Measurements from ENCODE around the gene ASCL5. TPM values are rescaled to one million over a fixed set of nuclear protein-coding genes. Genes with fewer than 3 reads are reported as not detected.

The ASCL5 gene
- total RNA-seq, 1 experiment from 2014 or later: not detected

GRCh38 chr1:201128476-201128875 is 1.5 kb upstream of the ASCL5 start:
- Histone ChIP-seq H3K4me3 (ENCODE audit: low read depth, low read length, poor library complexity, severe bottlenecking) (no peak overlapping the region), H3K27ac (ENCODE audit: low read depth, low read length, poor library complexity, severe bottlenecking) (no peak overlapping the region), H3K27me3 (replicated peaks; ENCODE audit: insufficient read depth, low read depth, low read length, poor library complexity) (no peaks in the 10 kb centered on the region), H3K9me3 (ENCODE audit: low read depth, low read length, poor library complexity, severe bottlenecking) (no peaks in the 10 kb centered on the region), H3K4me1 (ENCODE audit: insufficient read depth, low read length, poor library complexity, severe bottlenecking) (no peaks in the 10 kb centered on the region), H3K36me3 (ENCODE audit: insufficient read depth, low read length, poor library complexity, severe bottlenecking) (no peaks in the 10 kb centered on the region)
- ChIA-PET POLR2A (ENCODE audit: low non-redundant PET) (no interaction called here), CTCF (no interaction called here)
- TF ChIP-seq EZH2 (IDR thresholded peaks at IDR 0.05; ENCODE audit: borderline replicate concordance, low read depth, low read length, poor library complexity, severe bottlenecking) (no peak), CTCF (conservative IDR thresholded peaks at IDR 0.05; ENCODE audit: low read depth, low read length) (no peak)
- no TSS peak for BruUV-seq (replicated peaks)
- DNase-seq (ENCODE audit: low spot score): no peak
- intact Hi-C loops (cut with micrococcal nuclease; ENCODE audit: unreplicated experiment): no loop called here

GRCh38 chr1:201127755-201128455 is 921 bp upstream of the ASCL5 start:
- Histone ChIP-seq H3K4me1 (ENCODE audit: insufficient read depth, low read length, poor library complexity, severe bottlenecking) (no peaks in the 10 kb centered on the region), H3K9me3 (ENCODE audit: low read depth, low read length, poor library complexity, severe bottlenecking) (no peaks in the 10 kb centered on the region), H3K27ac (ENCODE audit: low read depth, low read length, poor library complexity, severe bottlenecking) (no peak overlapping the region), H3K36me3 (ENCODE audit: insufficient read depth, low read length, poor library complexity, severe bottlenecking) (no peaks in the 10 kb centered on the region), H3K4me3 (ENCODE audit: low read depth, low read length, poor library complexity, severe bottlenecking) (no peak overlapping the region), H3K27me3 (replicated peaks; ENCODE audit: insufficient read depth, low read depth, low read length, poor library complexity) (no peaks in the 10 kb centered on the region)
- intact Hi-C loops (cut with micrococcal nuclease; ENCODE audit: unreplicated experiment): no loop called here
- POLR2A ChIA-PET (ENCODE audit: low non-redundant PET): no interaction called here
- no peak for TF ChIP-seq CTCF (conservative IDR thresholded peaks at IDR 0.05; ENCODE audit: low read depth, low read length)
- TF ChIP-seq EZH2 (IDR thresholded peaks at IDR 0.05; ENCODE audit: borderline replicate concordance, low read depth, low read length, poor library complexity, severe bottlenecking): no peak
- DNase-seq (ENCODE audit: low spot score): no peak
- CTCF ChIA-PET: no interaction called here
- BruUV-seq (replicated peaks): no TSS peak

- intact Hi-C loops (cut with micrococcal nuclease; ENCODE audit: unreplicated experiment): no loop called here
- no peak for DNase-seq (ENCODE audit: low spot score)
- no TSS peak for BruUV-seq (replicated peaks)
- Histone ChIP-seq H3K4me3 (ENCODE audit: low read depth, low read length, poor library complexity, severe bottlenecking) (no peak overlapping the region), H3K27me3 (replicated peaks; ENCODE audit: insufficient read depth, low read depth, low read length, poor library complexity) (no peaks in the 10 kb centered on the region), H3K4me1 (ENCODE audit: insufficient read depth, low read length, poor library complexity, severe bottlenecking) (no peaks in the 10 kb centered on the region), H3K27ac (ENCODE audit: low read depth, low read length, poor library complexity, severe bottlenecking) (no peak overlapping the region), H3K9me3 (ENCODE audit: low read depth, low read length, poor library complexity, severe bottlenecking) (no peaks in the 10 kb centered on the region), H3K36me3 (ENCODE audit: insufficient read depth, low read length, poor library complexity, severe bottlenecking) (no peaks in the 10 kb centered on the region)
- ChIA-PET POLR2A (ENCODE audit: low non-redundant PET) (interaction anchor here (0.7 kb wide), 1 partner anchor 431 kb away, joined by 3 read pairs; no protein-coding TSS in a partner anchor), CTCF (no interaction called here)
- no peak for TF ChIP-seq CTCF (conservative IDR thresholded peaks at IDR 0.05; ENCODE audit: low read depth, low read length)
- TF ChIP-seq EZH2 (IDR thresholded peaks at IDR 0.05; ENCODE audit: borderline replicate concordance, low read depth, low read length, poor library complexity, severe bottlenecking): no peak
These were observed 537 bp downstream of the ASCL5 start for GRCh38 chr1:201126463-201126831.
